GM19099 (cell line): ENCODE measurements around the gene TTR.

Experiments used
- POLR2A ChIP-seq: IDR thresholded peaks from 3 replicates; pipeline ENCODE4 v1.6.1; 2011; ENCODE audit warnings: low read depth; ENCODE audit not compliant: insufficient read length; ENCODE audit errors: extremely low read depth

TTR gene

DNA sequence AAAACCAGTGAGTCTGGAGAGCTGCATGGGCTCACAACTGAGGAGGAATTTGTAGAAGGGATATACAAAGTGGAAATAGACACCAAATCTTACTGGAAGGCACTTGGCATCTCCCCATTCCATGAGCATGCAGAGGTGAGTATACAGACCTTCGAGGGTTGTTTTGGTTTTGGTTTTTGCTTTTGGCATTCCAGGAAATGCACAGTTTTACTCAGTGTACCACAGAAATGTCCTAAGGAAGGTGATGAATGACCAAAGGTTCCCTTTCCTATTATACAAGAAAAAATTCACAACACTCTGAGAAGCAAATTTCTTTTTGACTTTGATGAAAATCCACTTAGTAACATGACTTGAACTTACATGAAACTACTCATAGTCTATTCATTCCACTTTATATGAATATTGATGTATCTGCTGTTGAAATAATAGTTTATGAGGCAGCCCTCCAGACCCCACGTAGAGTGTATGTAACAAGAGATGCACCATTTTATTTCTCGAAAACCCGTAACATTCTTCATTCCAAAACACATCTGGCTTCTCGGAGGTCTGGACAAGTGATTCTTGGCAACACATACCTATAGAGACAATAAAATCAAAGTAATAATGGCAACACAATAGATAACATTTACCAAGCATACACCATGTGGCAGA is 3.6 kb downstream of the TTR start:
- TF ChIP-seq POLR2A, result no peak

DNA sequence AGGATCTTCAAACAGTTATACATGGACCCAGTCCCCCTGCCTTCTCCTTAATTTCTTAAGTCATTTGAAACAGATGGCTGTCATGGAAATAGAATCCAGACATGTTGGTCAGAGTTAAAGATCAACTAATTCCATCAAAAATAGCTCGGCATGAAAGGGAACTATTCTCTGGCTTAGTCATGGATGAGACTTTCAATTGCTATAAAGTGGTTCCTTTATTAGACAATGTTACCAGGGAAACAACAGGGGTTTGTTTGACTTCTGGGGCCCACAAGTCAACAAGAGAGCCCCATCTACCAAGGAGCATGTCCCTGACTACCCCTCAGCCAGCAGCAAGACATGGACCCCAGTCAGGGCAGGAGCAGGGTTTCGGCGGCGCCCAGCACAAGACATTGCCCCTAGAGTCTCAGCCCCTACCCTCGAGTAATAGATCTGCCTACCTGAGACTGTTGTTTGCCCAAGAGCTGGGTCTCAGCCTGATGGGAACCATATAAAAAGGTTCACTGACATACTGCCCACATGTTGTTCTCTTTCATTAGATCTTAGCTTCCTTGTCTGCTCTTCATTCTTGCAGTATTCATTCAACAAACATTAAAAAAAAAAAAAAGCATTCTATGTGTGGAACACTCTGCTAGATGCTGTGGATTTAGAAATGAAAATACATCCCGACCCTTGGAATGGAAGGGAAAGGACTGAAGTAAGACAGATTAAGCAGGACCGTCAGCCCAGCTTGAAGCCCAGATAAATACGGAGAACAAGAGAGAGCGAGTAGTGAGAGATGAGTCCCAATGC is 4.6 kb downstream of the TTR start:
- TF ChIP-seq POLR2A, result no peak

DNA sequence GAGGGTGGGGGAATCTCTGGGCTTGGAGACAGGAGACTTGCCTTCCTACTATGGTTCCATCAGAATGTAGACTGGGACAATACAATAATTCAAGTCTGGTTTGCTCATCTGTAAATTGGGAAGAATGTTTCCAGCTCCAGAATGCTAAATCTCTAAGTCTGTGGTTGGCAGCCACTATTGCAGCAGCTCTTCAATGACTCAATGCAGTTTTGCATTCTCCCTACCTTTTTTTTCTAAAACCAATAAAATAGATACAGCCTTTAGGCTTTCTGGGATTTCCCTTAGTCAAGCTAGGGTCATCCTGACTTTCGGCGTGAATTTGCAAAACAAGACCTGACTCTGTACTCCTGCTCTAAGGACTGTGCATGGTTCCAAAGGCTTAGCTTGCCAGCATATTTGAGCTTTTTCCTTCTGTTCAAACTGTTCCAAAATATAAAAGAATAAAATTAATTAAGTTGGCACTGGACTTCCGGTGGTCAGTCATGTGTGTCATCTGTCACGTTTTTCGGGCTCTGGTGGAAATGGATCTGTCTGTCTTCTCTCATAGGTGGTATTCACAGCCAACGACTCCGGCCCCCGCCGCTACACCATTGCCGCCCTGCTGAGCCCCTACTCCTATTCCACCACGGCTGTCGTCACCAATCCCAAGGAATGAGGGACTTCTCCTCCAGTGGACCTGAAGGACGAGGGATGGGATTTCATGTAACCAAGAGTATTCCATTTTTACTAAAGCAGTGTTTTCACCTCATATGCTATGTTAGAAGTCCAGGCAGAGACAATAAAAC is 6.5 kb downstream of the TTR start:
- TF ChIP-seq POLR2A, result no peak

DNA sequence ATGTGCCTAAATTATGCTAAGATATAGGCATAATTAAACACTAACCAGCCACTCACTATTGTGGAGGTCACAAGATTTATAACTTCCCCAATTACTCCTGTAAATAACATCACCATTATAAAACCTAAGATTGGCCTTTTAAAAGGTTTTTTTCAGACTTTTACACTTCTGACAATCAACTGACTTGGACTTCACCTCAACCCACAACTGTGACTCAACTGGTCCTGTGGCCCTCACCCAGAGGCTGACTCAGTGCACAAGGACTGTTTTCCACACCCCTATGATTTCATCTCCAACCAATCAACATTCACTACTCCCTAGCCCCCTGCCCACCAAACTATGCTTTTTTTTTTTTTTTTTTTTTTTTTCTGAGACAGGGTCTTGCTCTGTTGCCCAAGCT is 11.6 kb downstream of the TTR start:
- TF ChIP-seq POLR2A, result no peak

DNA sequence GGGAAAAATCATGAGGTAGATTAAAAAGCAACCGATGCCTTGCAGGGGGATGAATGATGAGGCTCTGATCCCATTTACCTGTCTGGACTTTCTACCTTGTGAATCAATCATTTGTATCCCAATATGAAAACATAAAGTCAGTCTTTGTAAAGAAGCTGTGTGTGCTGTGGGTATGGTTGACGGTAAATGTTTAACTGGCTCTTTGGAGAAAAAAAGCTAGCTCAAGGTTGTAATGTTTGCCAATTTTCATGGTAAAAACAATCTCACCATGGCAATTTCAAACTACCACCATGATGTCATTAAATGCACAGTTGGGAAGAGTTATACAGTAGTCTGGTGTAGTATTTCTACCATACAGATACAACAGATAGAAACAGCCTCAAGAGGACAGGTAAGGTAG is 14.6 kb downstream of the TTR start:
- no peak for TF ChIP-seq POLR2A

DNA sequence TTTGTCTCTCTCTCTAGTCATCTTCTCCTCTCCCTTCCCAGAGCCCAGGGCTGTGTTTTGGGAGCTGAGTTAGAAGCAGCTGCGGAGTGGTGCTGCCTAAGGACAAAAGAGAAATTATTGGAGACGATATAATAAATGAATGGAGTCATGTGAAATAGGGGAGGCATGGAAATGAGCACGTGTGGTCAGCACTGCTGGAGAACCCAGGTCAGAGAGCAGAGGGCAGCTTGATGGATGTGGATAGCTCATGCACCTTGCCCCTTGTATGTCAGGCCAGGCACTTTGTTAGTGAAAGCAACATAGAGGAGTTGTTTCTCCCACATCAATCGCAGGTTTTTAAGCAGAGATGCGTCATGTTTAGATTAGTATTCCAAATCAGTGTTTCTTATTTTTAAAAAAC is 15.7 kb downstream of the TTR start:
- TF ChIP-seq POLR2A, result no peak

DNA sequence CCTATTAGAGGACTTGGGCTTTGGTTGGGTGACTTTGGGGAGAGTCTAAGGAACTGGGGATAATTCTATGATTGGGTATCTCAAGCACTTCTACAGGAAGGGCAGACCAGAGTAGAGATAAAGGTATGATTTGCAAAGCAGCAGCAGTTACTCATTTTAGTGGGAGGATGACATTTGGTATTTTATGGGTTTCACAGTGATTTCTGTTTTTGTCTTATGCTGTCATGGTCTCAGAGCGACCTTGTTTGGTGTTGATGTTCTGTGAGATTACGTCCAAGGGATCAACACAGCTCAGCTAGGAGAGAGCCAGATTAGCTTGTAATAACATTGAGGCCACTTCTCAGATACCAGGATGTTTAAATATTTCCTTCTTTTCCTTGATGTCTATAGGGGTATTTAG is 18.2 kb downstream of the TTR start:
- no peak for TF ChIP-seq POLR2A

DNA sequence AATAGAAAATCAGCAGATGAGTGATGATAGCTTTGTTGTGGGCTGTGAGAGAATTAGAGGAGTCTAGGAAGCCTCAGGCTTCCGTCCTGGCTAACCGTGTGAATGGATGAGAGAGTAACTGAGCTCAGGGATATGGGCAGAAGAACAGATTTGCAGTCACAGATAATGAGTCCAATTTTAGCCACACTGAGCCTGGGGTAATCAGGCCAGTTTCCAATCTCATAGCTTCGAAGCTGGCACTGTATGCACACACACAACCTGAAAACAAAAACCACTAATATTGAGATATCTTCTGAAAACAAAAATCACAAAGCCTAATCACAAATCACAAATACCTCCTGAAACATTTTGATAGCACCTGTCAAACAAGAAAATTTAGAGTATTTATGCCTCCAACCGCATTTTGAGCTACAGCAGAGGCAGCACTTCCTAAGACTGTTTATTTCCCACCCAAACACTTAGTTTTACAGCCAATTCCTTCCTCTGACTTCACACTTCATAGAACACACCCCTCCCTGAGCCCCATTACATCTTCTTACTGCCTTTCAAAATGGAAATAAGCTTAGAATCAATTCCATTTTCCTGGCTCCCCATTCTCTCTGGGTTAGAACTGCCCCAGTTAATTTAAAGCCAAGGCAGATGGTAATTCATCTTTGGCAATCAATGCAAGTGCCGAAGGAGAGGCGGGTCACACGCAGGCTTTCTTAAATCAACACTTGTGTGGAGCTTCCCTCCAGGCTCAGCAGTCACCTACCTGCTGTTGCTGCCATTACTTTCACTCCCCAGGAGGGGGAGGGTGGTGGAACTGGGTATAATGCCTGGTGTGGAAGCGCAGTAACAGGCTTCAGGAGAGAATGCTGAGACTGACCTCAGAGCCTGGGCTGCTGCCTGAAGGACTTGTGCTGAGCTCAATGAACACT is 18.9 kb downstream of the TTR start:
- no peak for TF ChIP-seq POLR2A

DNA sequence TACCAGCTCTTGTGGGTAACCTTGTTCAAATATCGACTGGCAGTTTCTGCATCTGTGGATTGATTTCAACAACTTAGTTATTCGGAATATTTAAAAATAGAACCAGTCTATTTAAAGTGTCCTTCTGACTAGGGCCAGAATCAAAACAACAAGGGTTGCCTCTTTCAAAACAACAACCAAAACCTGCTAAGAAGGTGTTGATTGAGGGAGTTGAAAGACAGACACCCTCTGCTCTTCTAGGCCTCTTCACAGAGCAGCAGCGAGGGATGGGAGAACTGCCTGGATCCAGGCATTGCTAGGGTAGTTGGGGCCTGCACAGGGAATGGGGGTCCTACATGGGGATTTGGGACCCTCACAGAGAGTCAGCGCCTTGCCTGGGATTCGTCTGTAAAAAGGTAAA is 19.8 kb downstream of the TTR start:
- no peak for TF ChIP-seq POLR2A

DNA sequence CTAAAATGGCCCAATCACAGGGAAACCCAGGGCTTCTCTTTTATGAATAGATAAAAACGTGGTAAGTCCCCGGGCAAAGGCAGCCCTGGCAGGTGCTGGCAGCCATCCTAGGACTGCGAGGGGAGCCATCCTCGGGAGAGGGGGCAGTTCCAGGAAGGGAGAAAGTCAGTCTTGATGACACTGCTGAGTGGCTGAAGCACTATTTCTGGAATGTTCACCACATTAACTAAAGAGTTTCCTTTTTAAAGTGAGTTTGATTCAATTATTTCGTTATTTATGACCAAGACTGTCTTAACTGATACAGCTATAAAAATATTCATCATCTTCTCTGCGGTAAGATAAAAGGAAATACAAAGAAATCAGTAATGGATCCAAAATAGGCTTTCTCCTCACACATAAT is 20.4 kb downstream of the TTR start:
- no peak for TF ChIP-seq POLR2A

DNA sequence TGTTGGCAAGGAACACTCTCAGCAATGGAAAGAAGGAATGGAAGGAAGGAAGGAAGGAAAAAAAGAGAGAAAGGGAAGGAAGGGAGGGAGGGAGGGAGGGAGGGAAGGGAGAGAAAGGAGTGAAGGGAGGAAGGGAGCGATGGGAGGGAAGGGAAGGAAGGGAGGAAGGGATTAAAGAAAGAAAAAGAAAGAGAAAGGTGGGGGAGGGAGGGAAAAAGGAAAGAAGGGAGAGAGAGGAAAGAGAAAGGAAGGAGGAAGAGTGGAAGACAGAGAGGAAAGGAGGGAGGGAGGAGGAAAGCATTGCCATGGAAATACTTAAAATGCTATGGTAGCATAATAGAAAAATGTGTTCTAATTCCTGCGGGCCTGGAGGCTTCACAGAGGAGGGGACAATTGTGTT is 22.4 kb downstream of the TTR start:
- TF ChIP-seq POLR2A, result no peak

DNA sequence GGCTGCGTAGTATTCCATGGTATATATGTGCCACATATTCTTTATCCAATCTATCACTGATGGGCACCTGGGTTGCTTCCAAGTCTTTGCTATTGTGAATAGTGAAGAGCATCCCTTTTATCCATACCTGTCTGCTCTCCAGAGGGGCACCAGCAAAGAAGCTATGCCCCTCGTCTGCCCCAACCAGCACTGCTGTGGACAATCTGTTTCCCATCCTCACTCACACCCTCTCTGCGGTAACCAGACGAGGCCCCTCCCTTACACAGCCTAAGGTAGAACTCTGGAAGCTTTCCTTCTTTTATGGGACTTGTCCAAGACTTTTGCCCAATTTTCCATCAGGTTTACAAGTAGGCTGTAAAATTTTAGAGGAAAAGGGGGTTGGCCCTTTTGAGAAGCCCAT is 24.9 kb downstream of the TTR start:
- TF ChIP-seq POLR2A, result no peak

DNA sequence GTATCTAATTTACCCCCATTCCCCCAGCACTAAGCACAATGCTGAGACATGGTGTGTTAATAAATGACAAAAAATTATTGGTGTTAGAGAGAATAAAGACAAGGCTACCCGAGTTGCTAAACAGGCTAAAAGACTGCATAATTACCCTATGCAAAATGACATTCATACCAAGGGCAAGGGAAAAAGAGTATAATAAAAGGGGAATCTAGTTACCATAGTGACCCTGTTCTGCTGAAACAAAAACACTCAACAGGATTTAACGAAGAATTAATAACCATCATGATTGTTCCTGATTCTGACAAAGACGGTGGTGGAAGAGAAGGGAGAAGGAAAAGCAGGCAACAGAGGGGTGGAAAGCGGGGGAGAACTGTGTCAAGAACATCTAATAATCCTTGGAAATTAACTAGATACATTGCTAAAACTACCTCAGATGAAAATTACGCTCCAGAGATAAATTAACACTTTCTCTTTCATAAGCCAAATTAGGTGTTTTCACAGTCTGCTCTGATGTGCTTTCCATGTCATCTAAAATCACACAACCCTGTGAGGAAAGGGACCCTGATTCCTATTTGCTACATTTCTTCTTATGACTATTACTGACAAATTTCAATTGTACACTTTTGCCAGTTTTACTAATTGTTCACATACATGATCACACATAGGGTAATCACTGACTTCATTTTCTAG is 25.5 kb downstream of the TTR start:
- no peak for TF ChIP-seq POLR2A

DNA sequence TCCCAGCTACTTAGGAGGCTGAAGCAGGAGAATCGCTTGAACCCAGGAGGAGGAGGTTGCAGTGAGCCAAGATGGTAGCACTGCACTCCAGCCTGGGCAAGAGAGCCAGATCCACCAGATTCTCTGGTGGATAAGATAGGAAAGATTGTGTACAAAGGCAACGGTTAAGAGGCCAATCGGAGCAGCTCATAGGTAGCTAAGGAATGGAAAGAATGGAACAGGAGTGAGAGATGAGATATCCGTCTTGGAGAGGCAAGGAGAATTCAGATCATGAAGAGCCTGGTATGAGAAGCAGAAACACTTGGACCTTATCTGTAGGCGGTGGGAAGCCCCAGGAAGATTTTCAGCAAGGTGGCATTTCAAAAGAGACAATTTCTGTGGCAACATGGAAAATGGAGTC is 27.1 kb downstream of the TTR start:
- no peak for TF ChIP-seq POLR2A

DNA sequence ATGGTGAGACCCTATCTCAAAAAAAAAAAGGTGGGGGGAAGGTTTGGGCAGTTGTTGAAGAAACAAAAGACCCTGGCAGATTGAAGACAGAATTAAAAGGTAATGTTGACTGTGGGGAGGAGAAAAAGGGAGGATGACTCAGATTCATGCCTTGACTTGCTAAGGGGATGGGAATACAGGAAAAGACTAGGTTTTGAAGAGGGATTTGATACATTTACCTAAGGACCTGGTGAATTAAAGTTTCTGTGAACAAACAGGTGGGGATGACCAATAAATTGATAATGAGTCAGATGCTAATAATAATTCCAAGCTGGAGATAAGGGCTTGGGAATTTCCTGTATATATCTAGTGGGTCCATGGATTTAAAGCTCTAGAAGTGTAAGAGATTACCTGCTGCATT is 27.6 kb downstream of the TTR start:
- TF ChIP-seq POLR2A, result no peak
